ENCODE measurements around the gene GPRIN3. TPM values are rescaled to one million over a fixed set of nuclear protein-coding genes. Genes with fewer than 3 reads are reported as not detected.
A peak's percentile ranks its signal among the peaks of the same experiment; 100 is the strongest.

Gene GPRIN3
- total RNA-seq, 1 donor from 2014 or later = 25.2 TPM

- ATAC-seq (no peak), DNase-seq (no peak)
- H3K27me3 ChIP-seq = no peaks in the 10 kb centered on the region
- H3K4me3 ChIP-seq = peak overlapping the region; percentile 72
- no peaks in the 10 kb centered on the region for H3K9me3 ChIP-seq
- TF ChIP-seq CTCF (IDR thresholded peaks at IDR 0.05) = no peak
- intact Hi-C loops (cut with DNase I) = no loop called here
- H3K4me1 ChIP-seq = peaks cover 13% of the 10 kb centered on the region
- peak overlapping the region; percentile 87 for H3K27ac ChIP-seq
- H3K36me3 ChIP-seq = no peaks in the 10 kb centered on the region
Observed at GRCh38 chr4:89306486-89307177, 968 bp downstream of the GPRIN3 start.

GRCh38 chr4:89305712-89306437, 1.7 kb downstream of the GPRIN3 start:
- peak overlapping the region; percentile 48 for H3K27ac ChIP-seq
- ATAC-seq (peak; percentile 72), DNase-seq (no peak)
- H3K9me3 ChIP-seq = no peaks in the 10 kb centered on the region
- intact Hi-C loops (cut with DNase I) = no loop called here
- H3K27me3 ChIP-seq = no peaks in the 10 kb centered on the region
- peaks cover 13% of the 10 kb centered on the region for H3K4me1 ChIP-seq
- H3K4me3 ChIP-seq = peak overlapping the region; percentile 72
- H3K36me3 ChIP-seq = no peaks in the 10 kb centered on the region
- no peak for TF ChIP-seq CTCF (IDR thresholded peaks at IDR 0.05)

- Histone ChIP-seq H3K4me1 (peaks cover 17% of the 10 kb centered on the region), H3K4me3 (peak overlapping the region; percentile 72), H3K27ac (peak overlapping the region; percentile 48), H3K9me3 (no peaks in the 10 kb centered on the region), H3K27me3 (no peaks in the 10 kb centered on the region), H3K36me3 (no peaks in the 10 kb centered on the region)
- intact Hi-C loops (cut with DNase I) = no loop called here
- DNase-seq = no peak
- no peak for TF ChIP-seq CTCF (IDR thresholded peaks at IDR 0.05)
- ATAC-seq = no peak
Observed at GRCh38 chr4:89305028-89305427, 2.6 kb downstream of the GPRIN3 start.

- no peaks in the 10 kb centered on the region for H3K9me3 ChIP-seq
- H3K4me1 ChIP-seq = peaks cover 18% of the 10 kb centered on the region
- TF ChIP-seq CTCF (IDR thresholded peaks at IDR 0.05) = no peak
- peak overlapping the region; percentile 28 for H3K27ac ChIP-seq
- H3K36me3 ChIP-seq = no peaks in the 10 kb centered on the region
- ATAC-seq (no peak), DNase-seq (no peak)
- peak overlapping the region; percentile 72 for H3K4me3 ChIP-seq
- no peaks in the 10 kb centered on the region for H3K27me3 ChIP-seq
- intact Hi-C loops (cut with DNase I) = no loop called here
Observed at GRCh38 chr4:89303814-89304388, 3.7 kb downstream of the GPRIN3 start.

- H3K4me1 ChIP-seq = peaks cover 22% of the 10 kb centered on the region
- no peak overlapping the region for H3K4me3 ChIP-seq
- no peak for TF ChIP-seq CTCF (IDR thresholded peaks at IDR 0.05)
- no peaks in the 10 kb centered on the region for H3K36me3 ChIP-seq
- no peaks in the 10 kb centered on the region for H3K9me3 ChIP-seq
- no peaks in the 10 kb centered on the region for H3K27me3 ChIP-seq
- no peak overlapping the region for H3K27ac ChIP-seq
- DNase-seq (peak; percentile 59), ATAC-seq (peak; percentile 8)
- intact Hi-C loops (cut with DNase I) = no loop called here
Observed at GRCh38 chr4:89303177-89303576, 4.4 kb downstream of the GPRIN3 start.
